K562 (cell line): Measurements from ENCODE around the gene RAD51D. TPM values are rescaled to one million over a fixed set of nuclear protein-coding genes. Genes with fewer than 3 reads are reported as not detected.

Experiments used
- ARID3A ChIP-seq: IDR thresholded peaks from 2 replicates; pipeline ENCODE4 v1.6.1; 2012; ENCODE audit warnings: low read depth, low read length, improper control_type of control experiment, borderline replicate concordance
- ATF6 ChIP-seq: sonication (generic); formaldehyde crosslinking; IDR thresholded peaks from 2 replicates; pipeline ENCODE4 v1.4.0; 2020; ENCODE audit warnings: mild to moderate bottlenecking, missing genetic modification reagents
- BMI1 ChIP-seq: fragments of 150-350 bp; IDR thresholded peaks from 2 replicates; pipeline ENCODE4 v1.6.1; 2014; ENCODE audit warnings: low read length
- BRD9 ChIP-seq: fragments of 450-650 bp; IDR thresholded peaks from 2 replicates; pipeline ENCODE4 v1.6.1; 2018; ENCODE audit warnings: low read depth; ENCODE audit not compliant: partially characterized antibody
- HDGF ChIP-seq: fragments of 450-650 bp; IDR thresholded peaks from 2 replicates; pipeline ENCODE4 v1.6.1; 2016
- PBX2 ChIP-seq, 2 experiments: IDR thresholded peaks in 1 of 2; conservative IDR thresholded peaks in 1 of 2; 2 replicates each; pipeline ENCODE4 v1.6.1; 2016; ENCODE audit warnings: low read depth in 2 of 2, mild to moderate bottlenecking in 1 of 2, missing compliant biosample characterization in 1 of 2, missing genetic modification characterization in 1 of 2, moderate library complexity in 1 of 2
- PHB2 ChIP-seq: fragments of 450-650 bp; IDR thresholded peaks from 2 replicates; pipeline ENCODE4 v1.6.1; 2017; ENCODE audit warnings: low read depth
- PHTF2 ChIP-seq: fragments of 250-450 bp; sonication (Bioruptor Pico); IDR thresholded peaks from 2 replicates; pipeline ENCODE4 v1.5.0; 2021; ENCODE audit warnings: mild to moderate bottlenecking
- RAD51 ChIP-seq: fragments of 450-650 bp; IDR thresholded peaks from 2 replicates; pipeline ENCODE4 v1.7.1; 2016; ENCODE audit warnings: low read depth, mild to moderate bottlenecking, borderline replicate concordance
- SAFB2 ChIP-seq: fragments of 200-400 bp; formaldehyde crosslinking; IDR thresholded peaks from 2 replicates; pipeline ENCODE4 v1.6.1; 2018; ENCODE audit warnings: borderline replicate concordance, low read length, low read depth, moderate library complexity; ENCODE audit not compliant: severe bottlenecking
- SETDB1 ChIP-seq: IDR thresholded peaks from one replicate; pipeline ENCODE4 v1.6.1; 2012; ENCODE audit warnings: low read length, control low read depth, inconsistent platforms
- SFPQ ChIP-seq: fragments of 200-400 bp; formaldehyde crosslinking; IDR thresholded peaks from 2 replicates; pipeline ENCODE4 v1.6.1; 2017; ENCODE audit warnings: mild to moderate bottlenecking, low read depth, low read length, moderate library complexity
- SREBF2 ChIP-seq: sonication (generic); formaldehyde crosslinking; IDR thresholded peaks from 2 replicates; pipeline ENCODE4 v1.4.0; 2020; ENCODE audit warnings: mild to moderate bottlenecking, missing genetic modification reagents
- THRB ChIP-seq: fragments of 450-650 bp; formaldehyde crosslinking; conservative IDR thresholded peaks from 2 replicates; pipeline ENCODE4 v1.4.0; 2022; ENCODE audit warnings: mild to moderate bottlenecking, missing genetic modification characterization
- USF1 ChIP-seq: sonication (generic); formaldehyde crosslinking; IDR thresholded peaks from 2 replicates; pipeline ENCODE4 v1.9.0; 2022; ENCODE audit warnings: mild to moderate bottlenecking, missing genetic modification reagents
- ZFP1 ChIP-seq: fragments of 450-650 bp; formaldehyde crosslinking; IDR thresholded peaks from 2 replicates; pipeline ENCODE4 v1.4.0; 2020; ENCODE audit warnings: mild to moderate bottlenecking, mixed read lengths
- polyA plus RNA-seq, 8 experiments: library from polyadenylated mRNA; depleted of rRNA in 4 of 8; stranded (reverse) in 5 of 8; unstranded in 3 of 8; fragments of >200 nt; fragmentation: Nextera tagmentation in 2 of 8; fragmentation: Illumina TruSeq in 1 of 8; extraction: Ambion mirVana in 2 of 8; extraction: Trizol in 1 of 8; gene quantifications; 2 replicates each; pipeline versions ENCODE4 v1.2.1 to v1.2.3, GENCODE V29; 2011 to 2014; ENCODE audit warnings: inconsistent platforms in 1 of 8, missing spikeins in 1 of 8
- total RNA-seq, 7 experiments: library from RNA; depleted of rRNA in 6 of 7; stranded (reverse); fragments of >200 nt in 6 of 7; fragmentation: Illumina TruSeq in 2 of 7; extraction: Trizol in 2 of 7; gene quantifications; 2 replicates each; pipeline versions ENCODE4 v1.2.1 to v1.2.3, GENCODE V29; 2011 to 2021; ENCODE audit warnings: low replicate concordance in 1 of 7

RAD51D gene
- total and polyA plus RNA-seq, 9 of the 15 experiments (the other 6 are each of a cell fraction or from before 2014, with no cell fraction given), result 2.2 to 16.9 (median 8.7) TPM

GRCh38 chr17:35119370-35120165 lies at the start of gene RAD51D (continued):
- TF ChIP-seq BRD9 (no peak), THRB (CRISPR knock-in tag) (no peak), BMI1 (no peak), ATF6 (CRISPR knock-in tag) (no peak), PBX2 (CRISPR knock-in tag; IDR thresholded peaks at IDR 0.05; ENCODE audit: low read depth) (no peak), PBX2 (tag; conservative IDR thresholded peaks at IDR 0.05; ENCODE audit: low read depth) (no peak), PHTF2 (CRISPR knock-in tag) (no peak), SREBF2 (CRISPR knock-in tag) (no peak), HDGF (no peak), ARID3A (no peak), RAD51 (peak; percentile 88), PHB2 (no peak), SFPQ (no peak), SETDB1 (no peak), USF1 (CRISPR knock-in tag) (peak; percentile 90), SAFB2 (no peak), ZFP1 (no peak)
